MM.1S (cell line): ENCODE data around the gene LILRA2.
"Not testable (repeated sequence)": the region's sequence is repeated elsewhere in the genome, so short reads cannot be mapped to it uniquely, and the experiment has no call there.

Experiments used
- DNase-seq: peaks from one replicate; pipeline ENCODE4 v3.0.0-alpha.2; 2015
- H2AFZ ChIP-seq: fragments of 300-600 bp; sonication (generic); 2 replicates; pipeline ENCODE4 v1.6.0; 2016; ENCODE audit warnings: antibody characterized with exemption, low read length
- H3F3A ChIP-seq: fragments of 300-600 bp; sonication (generic); 2 replicates; pipeline ENCODE4 v1.6.1; 2016; ENCODE audit warnings: mild to moderate bottlenecking, antibody characterized with exemption, low read length, moderate library complexity, mixed read lengths; ENCODE audit not compliant: insufficient read depth
- H3K27ac ChIP-seq: fragments of 300-600 bp; sonication (generic); 2 replicates; pipeline ENCODE4 v1.5.1; 2016; ENCODE audit warnings: mild to moderate bottlenecking, low read length
- H3K27me3 ChIP-seq: fragments of 300-600 bp; sonication (generic); replicated peaks from 2 replicates; pipeline ENCODE4 v1.6.0; 2016; ENCODE audit warnings: low read length; ENCODE audit not compliant: insufficient read depth
- H3K36me3 ChIP-seq: fragments of 300-600 bp; sonication (generic); replicated peaks from 2 replicates; pipeline ENCODE4 v1.6.1; 2016; ENCODE audit warnings: mild to moderate bottlenecking, low read length, mixed read lengths; ENCODE audit not compliant: insufficient read depth
- H3K4me1 ChIP-seq: fragments of 300-600 bp; sonication (generic); 2 replicates; pipeline ENCODE4 v1.6.1; 2016; ENCODE audit warnings: low read length, mixed read lengths
- H3K4me2 ChIP-seq: fragments of 300-600 bp; sonication (generic); 2 replicates; pipeline ENCODE4 v1.6.0; 2016; ENCODE audit warnings: low read depth, low read length
- H3K4me3 ChIP-seq: fragments of 300-600 bp; sonication (generic); 2 replicates; pipeline ENCODE4 v1.5.1; 2016; ENCODE audit warnings: low read length, mixed read lengths
- H3K79me2 ChIP-seq: fragments of 300-600 bp; sonication (generic); 2 replicates; pipeline ENCODE4 v1.6.1; 2016; ENCODE audit warnings: mixed run types, low read length, mixed read lengths
- H3K9ac ChIP-seq: fragments of 300-600 bp; sonication (generic); 2 replicates; pipeline ENCODE4 v1.6.1; 2016; ENCODE audit warnings: low read length, mixed read lengths
- H3K9me2 ChIP-seq: fragments of 300-600 bp; sonication (generic); replicated peaks from 2 replicates; pipeline ENCODE4 v1.6.1; 2016; ENCODE audit warnings: mild to moderate bottlenecking, low read length, mixed read lengths; ENCODE audit not compliant: insufficient read depth
- H3K9me3 ChIP-seq: fragments of 300-600 bp; sonication (generic); replicated peaks from 2 replicates; pipeline ENCODE4 v1.6.1; 2016; ENCODE audit warnings: mild to moderate bottlenecking, low read length, mixed read lengths; ENCODE audit not compliant: insufficient read depth
- H4K20me1 ChIP-seq: fragments of 300-600 bp; sonication (generic); 2 replicates; pipeline ENCODE4 v1.6.1; 2016; ENCODE audit warnings: mild to moderate bottlenecking, low read length, moderate library complexity, mixed read lengths; ENCODE audit not compliant: insufficient read depth
- EZH2 ChIP-seq: fragments of 300-600 bp; sonication (generic); optimal IDR thresholded peaks from 2 replicates; pipeline ENCODE3; 2017; ENCODE audit warnings: low read depth, mild to moderate bottlenecking, antibody characterized with exemption, low read length, mixed read lengths
- EZH2phosphoT487 ChIP-seq: fragments of 300-600 bp; sonication (generic); IDR thresholded peaks from 2 replicates; pipeline ENCODE4 v1.6.1; 2018; ENCODE audit warnings: antibody characterized with exemption, low read length
- TF ChIP-seq, protein P1 (sequence below): fragments of 300-600 bp; sonication (generic); IDR thresholded peaks from 2 replicates; pipeline ENCODE4 v1.5.1; 2016; ENCODE audit warnings: antibody characterized with exemption, low read length, mixed read lengths

LILRA2 gene

DNA sequence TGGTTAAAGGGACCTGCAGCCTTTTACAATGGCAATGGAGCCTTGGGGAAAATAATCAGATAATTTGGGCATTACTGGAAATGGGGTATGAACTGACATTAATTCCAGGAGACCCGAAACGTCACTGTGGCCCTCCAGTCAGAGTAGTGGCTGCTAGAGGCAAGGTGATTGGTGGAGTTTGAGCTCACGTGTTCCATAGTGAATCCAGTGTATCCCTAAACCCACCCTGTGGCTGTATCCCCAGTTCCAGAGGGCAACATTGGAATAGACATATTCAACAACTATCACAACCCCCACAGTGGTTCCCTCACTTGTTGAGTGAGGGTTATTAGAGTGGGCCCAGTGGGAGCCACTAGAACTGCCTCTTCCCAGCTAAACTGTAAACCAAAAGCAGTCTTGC is 3.3 kb upstream of the LILRA2 start:
- Histone ChIP-seq H3K4me2 (no peak overlapping the region), H3K9ac (no peak overlapping the region), H4K20me1 (no peaks in the 10 kb centered on the region), H3K79me2 (no peaks in the 10 kb centered on the region), H3K9me3 (no peaks in the 10 kb centered on the region), H3K4me3 (no peak overlapping the region), H3F3A (no peaks in the 10 kb centered on the region), H3K4me1 (0 out of 2 replicates have a peak, but pooled peaks cover 6% of the 10 kb centered on the region), H3K27me3 (peaks cover 83% of the 10 kb centered on the region), H3K27ac (no peak overlapping the region), H2AFZ (no peak overlapping the region), H3K9me2 (no peaks in the 10 kb centered on the region), H3K36me3 (no peaks in the 10 kb centered on the region)
- DNase-seq = no peak
- TF ChIP-seq EZH2phosphoT487 = no peak
- TF ChIP-seq EZH2 = no peak
- TF ChIP-seq, protein P1, sequence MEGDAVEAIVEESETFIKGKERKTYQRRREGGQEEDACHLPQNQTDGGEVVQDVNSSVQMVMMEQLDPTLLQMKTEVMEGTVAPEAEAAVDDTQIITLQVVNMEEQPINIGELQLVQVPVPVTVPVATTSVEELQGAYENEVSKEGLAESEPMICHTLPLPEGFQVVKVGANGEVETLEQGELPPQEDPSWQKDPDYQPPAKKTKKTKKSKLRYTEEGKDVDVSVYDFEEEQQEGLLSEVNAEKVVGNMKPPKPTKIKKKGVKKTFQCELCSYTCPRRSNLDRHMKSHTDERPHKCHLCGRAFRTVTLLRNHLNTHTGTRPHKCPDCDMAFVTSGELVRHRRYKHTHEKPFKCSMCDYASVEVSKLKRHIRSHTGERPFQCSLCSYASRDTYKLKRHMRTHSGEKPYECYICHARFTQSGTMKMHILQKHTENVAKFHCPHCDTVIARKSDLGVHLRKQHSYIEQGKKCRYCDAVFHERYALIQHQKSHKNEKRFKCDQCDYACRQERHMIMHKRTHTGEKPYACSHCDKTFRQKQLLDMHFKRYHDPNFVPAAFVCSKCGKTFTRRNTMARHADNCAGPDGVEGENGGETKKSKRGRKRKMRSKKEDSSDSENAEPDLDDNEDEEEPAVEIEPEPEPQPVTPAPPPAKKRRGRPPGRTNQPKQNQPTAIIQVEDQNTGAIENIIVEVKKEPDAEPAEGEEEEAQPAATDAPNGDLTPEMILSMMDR = no peak

DNA sequence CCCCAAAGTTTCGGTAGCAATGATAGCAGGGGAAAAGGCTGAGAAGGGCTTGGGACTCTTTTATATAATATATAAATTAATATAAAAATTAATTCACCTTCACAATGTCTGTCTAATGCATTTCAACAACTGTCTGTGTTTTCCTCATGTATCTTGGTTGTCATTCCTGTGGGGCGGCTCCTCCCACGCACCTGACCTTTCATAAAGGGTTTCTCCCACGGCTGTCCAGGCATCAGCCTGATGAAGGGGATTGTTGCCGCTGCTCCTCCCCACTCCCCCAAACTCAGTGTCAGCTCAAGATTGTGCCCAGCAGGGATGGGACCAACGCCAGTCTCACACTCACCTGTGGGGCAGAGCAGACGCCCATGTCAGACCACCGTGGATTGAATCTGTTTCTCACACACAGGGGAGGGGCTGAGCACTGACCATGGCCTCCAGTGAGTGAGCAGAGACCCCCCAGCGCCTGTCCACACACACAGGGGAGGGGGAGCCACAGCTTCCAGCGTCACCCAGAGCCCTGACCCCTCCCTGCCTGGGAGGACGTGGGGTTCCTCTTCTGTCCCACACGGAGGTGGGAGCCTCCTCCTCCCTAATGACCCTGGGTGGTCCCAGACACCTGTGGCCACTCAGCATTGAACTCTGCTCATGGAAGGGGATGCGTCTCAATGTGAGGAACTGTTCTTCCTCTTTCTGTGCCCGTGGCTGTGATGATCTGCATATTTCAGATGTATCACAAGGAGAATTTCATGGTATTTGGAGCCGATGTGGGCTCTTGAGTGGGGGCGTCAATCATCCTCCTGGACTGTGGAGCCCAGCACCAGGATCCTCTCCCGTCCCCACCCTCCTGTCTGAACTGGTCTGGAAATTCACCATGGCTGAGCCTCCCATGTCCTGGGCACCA is 1.6 kb upstream of the LILRA2 start:
- not testable (repeated sequence) for H3K4me3 ChIP-seq, H3K4me2 ChIP-seq, H3K27ac ChIP-seq, H3K4me1 ChIP-seq, H4K20me1 ChIP-seq, H3K9ac ChIP-seq, H3K9me3 ChIP-seq, DNase-seq, H3K9me2 ChIP-seq, H3K79me2 ChIP-seq, H3F3A ChIP-seq, H3K36me3 ChIP-seq, H2AFZ ChIP-seq
- H3K27me3 ChIP-seq = peaks cover 82% of the 10 kb centered on the region

DNA sequence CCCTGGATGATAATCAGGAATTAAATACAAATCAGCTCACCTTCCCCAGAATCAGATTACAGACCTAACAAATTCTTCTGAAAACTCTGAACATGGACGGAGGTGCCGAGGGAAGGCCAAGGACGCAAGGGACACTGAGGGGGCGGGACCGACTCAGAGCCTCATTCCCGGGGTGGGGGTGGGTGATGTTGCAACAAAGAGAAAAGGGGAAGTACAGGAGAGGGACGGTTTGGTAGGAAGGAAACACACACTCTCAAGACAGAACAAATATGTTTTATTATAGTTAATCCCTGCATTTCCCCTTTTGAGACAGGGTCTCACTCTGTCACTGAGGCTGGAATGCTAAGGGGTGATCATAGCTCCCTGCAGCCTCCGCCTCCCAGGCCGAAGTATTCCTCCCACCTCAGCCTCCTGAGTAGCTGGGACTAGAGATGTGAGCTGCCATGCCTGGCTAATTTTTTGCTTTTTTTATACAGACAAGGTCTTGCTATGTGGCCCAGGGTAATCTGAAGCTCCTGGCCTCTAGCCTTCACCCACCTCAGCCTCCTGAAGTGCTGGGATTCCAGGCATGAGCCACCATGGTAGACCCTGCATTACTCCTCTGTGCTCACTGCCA is 786 bp upstream of the LILRA2 start:
- Histone ChIP-seq H4K20me1 (no peaks in the 10 kb centered on the region), H3K27me3 (peaks cover 81% of the 10 kb centered on the region), H2AFZ (no peak overlapping the region), H3K27ac (no peak overlapping the region), H3K4me3 (no peak overlapping the region), H3K9ac (no peak overlapping the region), H3K9me3 (no peaks in the 10 kb centered on the region), H3F3A (no peaks in the 10 kb centered on the region), H3K4me2 (no peak overlapping the region), H3K4me1 (0 out of 2 replicates have a peak, but pooled peaks cover 6% of the 10 kb centered on the region), H3K9me2 (no peaks in the 10 kb centered on the region), H3K36me3 (no peaks in the 10 kb centered on the region), H3K79me2 (no peaks in the 10 kb centered on the region)
- no peak for TF ChIP-seq EZH2phosphoT487
- TF ChIP-seq EZH2 = no peak
- TF ChIP-seq, protein P1 = no peak
- DNase-seq = no peak
